ENCODE data around the gene ZFAND5. TPM values are rescaled to one million over a fixed set of nuclear protein-coding genes. Genes with fewer than 3 reads are reported as not detected.

ZFAND5 gene
- total and polyA plus RNA-seq, 10 of the 15 experiments (the other 5 are each of a cell fraction or from before 2014, with no cell fraction given), result 22.5 to 107 (median 63.3) TPM

DNA sequence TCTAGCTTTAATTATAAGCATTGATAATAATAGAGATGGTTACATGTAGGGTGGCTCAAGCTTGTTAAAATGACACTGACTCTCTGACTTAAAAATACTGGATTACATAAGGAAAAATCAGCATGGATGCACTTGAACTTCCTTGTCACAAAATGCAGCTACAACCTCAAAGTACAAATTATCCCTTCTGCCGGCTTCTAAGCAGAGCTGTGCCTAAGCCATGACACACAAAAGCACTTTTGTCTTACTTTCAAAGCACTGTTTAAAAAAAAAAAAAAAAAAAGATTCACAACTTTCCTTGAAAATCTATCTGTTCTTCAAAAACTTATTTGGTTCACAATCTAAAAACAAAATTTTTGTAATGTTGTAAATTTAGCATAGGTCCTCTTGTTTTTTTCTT lies 36.4 kb upstream of the ZFAND5 start:
- Histone ChIP-seq H3K4me3 (no peak overlapping the region), H3K9me3 (replicated peaks; ENCODE audit: control insufficient read depth, insufficient read depth, low read length) (no peaks in the 10 kb centered on the region), H3K36me3 (ENCODE audit: control insufficient read depth in 2 of 2, insufficient read depth in 2 of 2, low read length in 1 of 2) (no peaks in the 10 kb centered on the region), H2AFZ (ENCODE audit: control insufficient read depth, low read depth, low read length) (no peak overlapping the region), H3K4me1 (ENCODE audit: control insufficient read depth, insufficient read depth, low read length) (no peaks in the 10 kb centered on the region), H3K4me2 (ENCODE audit: control insufficient read depth, insufficient read depth) (no peak overlapping the region), H3K27me3 (replicated peaks in 1 of 2; ENCODE audit: control insufficient read depth in 2 of 2, insufficient read depth in 2 of 2, low read length in 1 of 2) (no peaks in the 10 kb centered on the region), H3K9ac (ENCODE audit: control insufficient read depth, insufficient read depth, low read length) (no peak overlapping the region), H3K27ac (ENCODE audit: control insufficient read depth, insufficient read depth) (no peak overlapping the region), H4K20me1 (ENCODE audit: control insufficient read depth, insufficient read depth) (no peaks in the 10 kb centered on the region), H3K79me2 (ENCODE audit: control insufficient read depth, insufficient read depth, low read length) (no peaks in the 10 kb centered on the region)
- DNase-seq (ENCODE audit: low read depth, low spot score) (no peak), ATAC-seq (no peak), FAIRE-seq (no peak)
- TF ChIP-seq, protein P1, sequence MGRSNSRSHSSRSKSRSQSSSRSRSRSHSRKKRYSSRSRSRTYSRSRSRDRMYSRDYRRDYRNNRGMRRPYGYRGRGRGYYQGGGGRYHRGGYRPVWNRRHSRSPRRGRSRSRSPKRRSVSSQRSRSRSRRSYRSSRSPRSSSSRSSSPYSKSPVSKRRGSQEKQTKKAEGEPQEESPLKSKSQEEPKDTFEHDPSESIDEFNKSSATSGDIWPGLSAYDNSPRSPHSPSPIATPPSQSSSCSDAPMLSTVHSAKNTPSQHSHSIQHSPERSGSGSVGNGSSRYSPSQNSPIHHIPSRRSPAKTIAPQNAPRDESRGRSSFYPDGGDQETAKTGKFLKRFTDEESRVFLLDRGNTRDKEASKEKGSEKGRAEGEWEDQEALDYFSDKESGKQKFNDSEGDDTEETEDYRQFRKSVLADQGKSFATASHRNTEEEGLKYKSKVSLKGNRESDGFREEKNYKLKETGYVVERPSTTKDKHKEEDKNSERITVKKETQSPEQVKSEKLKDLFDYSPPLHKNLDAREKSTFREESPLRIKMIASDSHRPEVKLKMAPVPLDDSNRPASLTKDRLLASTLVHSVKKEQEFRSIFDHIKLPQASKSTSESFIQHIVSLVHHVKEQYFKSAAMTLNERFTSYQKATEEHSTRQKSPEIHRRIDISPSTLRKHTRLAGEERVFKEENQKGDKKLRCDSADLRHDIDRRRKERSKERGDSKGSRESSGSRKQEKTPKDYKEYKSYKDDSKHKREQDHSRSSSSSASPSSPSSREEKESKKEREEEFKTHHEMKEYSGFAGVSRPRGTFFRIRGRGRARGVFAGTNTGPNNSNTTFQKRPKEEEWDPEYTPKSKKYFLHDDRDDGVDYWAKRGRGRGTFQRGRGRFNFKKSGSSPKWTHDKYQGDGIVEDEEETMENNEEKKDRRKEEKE (IDR thresholded peaks at IDR 0.05), result no peak
- TF ChIP-seq STAT1 (conservative IDR thresholded peaks at IDR 0.05), result no peak
- ChIA-PET SMC1A (ENCODE audit: uncharacterized antibody, unreplicated experiment) (interaction anchor here (0.7 to 1.3 kb wide), 3 partner anchors 8 to 120 kb away, joined by 3 to 6 read pairs (median 3); no protein-coding TSS in a partner anchor), CTCF (interaction anchor here (1.6 kb wide), 1 partner anchor 189 kb away, joined by 4 read pairs; no protein-coding TSS in a partner anchor), POLR2A (interaction anchor here (1.1 kb wide), 1 partner anchor 180 kb away, joined by 5 read pairs; no protein-coding TSS in a partner anchor), RAD21 (ENCODE audit: unreplicated experiment) (interaction anchor here (0.6 to 1.2 kb wide), 3 partner anchors 39 to 125 kb away, joined by 3 to 4 read pairs (median 3); no protein-coding TSS in a partner anchor)
- 86% methylated on average over 1 of the region's 1 CpG for WGBS (ENCODE audit: insufficient coverage, insufficient replicate concordance, low lambda C conversion rate, missing lambda C conversion rate)
- in situ Hi-C loops (cut with MboI) (no loop called here), intact Hi-C loops (cut with micrococcal nuclease; ENCODE audit: unreplicated experiment) (no loop called here)
- no TSS peak for BruUV-seq (replicated peaks)

DNA sequence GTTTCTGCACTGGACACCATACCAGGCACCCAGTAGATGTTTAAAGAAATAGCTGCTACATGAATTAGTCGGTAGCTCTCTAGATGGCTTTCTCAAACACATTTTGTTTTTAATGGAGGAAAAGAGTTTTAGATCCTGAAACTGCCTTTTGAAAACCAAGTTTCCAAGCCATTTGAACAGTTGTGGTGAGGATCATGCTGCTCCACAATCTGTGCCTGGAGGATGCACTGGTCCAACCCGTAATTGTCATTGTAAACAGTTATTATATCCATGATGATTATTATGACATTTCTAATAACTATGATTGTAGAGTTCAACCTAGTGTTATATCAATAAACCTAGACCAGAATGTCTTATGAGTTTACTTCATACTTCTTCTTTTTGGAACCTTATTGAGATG lies 35.9 kb upstream of the ZFAND5 start:
- POLR2A ChIA-PET, result interaction anchor here (0.7 to 1.1 kb wide), 2 partner anchors 179 to 241 kb away, joined by 4 to 5 read pairs; no protein-coding TSS in a partner anchor
- FAIRE-seq, result no peak
- SMC1A ChIA-PET (ENCODE audit: uncharacterized antibody, unreplicated experiment), result interaction anchor here (0.7 to 1.0 kb wide), 2 partner anchors 12 to 119 kb away, joined by 3 to 6 read pairs; no protein-coding TSS in a partner anchor
- H3K4me2 ChIP-seq (ENCODE audit: control insufficient read depth, insufficient read depth), result no peak overlapping the region
- no peaks in the 10 kb centered on the region for H3K36me3 ChIP-seq (ENCODE audit: control insufficient read depth in 2 of 2, insufficient read depth in 2 of 2, low read length in 1 of 2)
- BruUV-seq (replicated peaks), result no TSS peak
- H3K4me1 ChIP-seq (ENCODE audit: control insufficient read depth, insufficient read depth, low read length), result no peaks in the 10 kb centered on the region
- ATAC-seq, result no peak
- H3K27me3 ChIP-seq (replicated peaks in 1 of 2; ENCODE audit: control insufficient read depth in 2 of 2, insufficient read depth in 2 of 2, low read length in 1 of 2), result no peaks in the 10 kb centered on the region
- in situ Hi-C loops (cut with MboI) (no loop called here), intact Hi-C loops (cut with micrococcal nuclease; ENCODE audit: unreplicated experiment) (no loop called here)
- no peak overlapping the region for H3K9ac ChIP-seq (ENCODE audit: control insufficient read depth, insufficient read depth, low read length)
- RAD21 ChIA-PET (ENCODE audit: unreplicated experiment), result interaction anchor here (0.7 to 1.2 kb wide), 3 partner anchors 36 to 64 kb away, joined by 3 to 4 read pairs (median 3); partner anchors contain the start of gene ZFAND5
- WGBS (ENCODE audit: insufficient coverage, insufficient replicate concordance, low lambda C conversion rate, missing lambda C conversion rate), result 97% methylated on average over 2 of the region's 2 CpGs
- no peak for TF ChIP-seq BMI1 (IDR thresholded peaks at IDR 0.05; ENCODE audit: borderline replicate concordance)
- no peak overlapping the region for H3K4me3 ChIP-seq
- H3K79me2 ChIP-seq (ENCODE audit: control insufficient read depth, insufficient read depth, low read length), result no peaks in the 10 kb centered on the region
- no peaks in the 10 kb centered on the region for H3K9me3 ChIP-seq (replicated peaks; ENCODE audit: control insufficient read depth, insufficient read depth, low read length)
- CTCF ChIA-PET, result interaction anchor here (0.7 to 1.6 kb wide), 3 partner anchors 189 to 432 kb away, joined by 3 to 4 read pairs (median 4); no protein-coding TSS in a partner anchor
- DNase-seq (ENCODE audit: low read depth, low spot score), result no peak
- no peaks in the 10 kb centered on the region for H4K20me1 ChIP-seq (ENCODE audit: control insufficient read depth, insufficient read depth)
- H2AFZ ChIP-seq (ENCODE audit: control insufficient read depth, low read depth, low read length), result no peak overlapping the region
- no peak overlapping the region for H3K27ac ChIP-seq (ENCODE audit: control insufficient read depth, insufficient read depth)
